ENCODE results near the gene ETV3.

DNA sequence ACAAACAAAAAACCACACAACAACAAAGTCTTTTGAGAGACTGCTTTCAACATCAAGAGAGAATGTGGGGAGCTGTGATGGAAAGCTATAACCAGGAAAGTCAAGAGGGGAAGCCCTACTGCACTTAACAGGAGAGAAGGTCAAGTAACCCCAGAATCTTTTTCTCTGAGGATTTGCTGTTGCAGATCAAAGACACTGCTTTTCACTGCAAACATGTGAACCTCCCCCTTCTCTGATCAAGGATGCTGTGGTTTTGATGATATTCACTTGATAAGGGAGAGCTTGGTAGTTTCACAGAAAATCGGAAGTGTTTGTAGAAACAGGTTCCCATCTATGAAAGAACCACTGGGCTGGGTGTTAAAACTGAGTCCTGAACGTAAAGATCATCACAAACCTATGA lies 4.8 kb downstream of the ETV3 start:
- TF ChIP-seq EZH2 (IDR thresholded peaks at IDR 0.05; ENCODE audit: low read depth) = no peak
- TF ChIP-seq, protein P1, sequence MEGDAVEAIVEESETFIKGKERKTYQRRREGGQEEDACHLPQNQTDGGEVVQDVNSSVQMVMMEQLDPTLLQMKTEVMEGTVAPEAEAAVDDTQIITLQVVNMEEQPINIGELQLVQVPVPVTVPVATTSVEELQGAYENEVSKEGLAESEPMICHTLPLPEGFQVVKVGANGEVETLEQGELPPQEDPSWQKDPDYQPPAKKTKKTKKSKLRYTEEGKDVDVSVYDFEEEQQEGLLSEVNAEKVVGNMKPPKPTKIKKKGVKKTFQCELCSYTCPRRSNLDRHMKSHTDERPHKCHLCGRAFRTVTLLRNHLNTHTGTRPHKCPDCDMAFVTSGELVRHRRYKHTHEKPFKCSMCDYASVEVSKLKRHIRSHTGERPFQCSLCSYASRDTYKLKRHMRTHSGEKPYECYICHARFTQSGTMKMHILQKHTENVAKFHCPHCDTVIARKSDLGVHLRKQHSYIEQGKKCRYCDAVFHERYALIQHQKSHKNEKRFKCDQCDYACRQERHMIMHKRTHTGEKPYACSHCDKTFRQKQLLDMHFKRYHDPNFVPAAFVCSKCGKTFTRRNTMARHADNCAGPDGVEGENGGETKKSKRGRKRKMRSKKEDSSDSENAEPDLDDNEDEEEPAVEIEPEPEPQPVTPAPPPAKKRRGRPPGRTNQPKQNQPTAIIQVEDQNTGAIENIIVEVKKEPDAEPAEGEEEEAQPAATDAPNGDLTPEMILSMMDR (conservative IDR thresholded peaks at IDR 0.05) = no peak
